ENCODE measurements around the gene METTL8.

DNA sequence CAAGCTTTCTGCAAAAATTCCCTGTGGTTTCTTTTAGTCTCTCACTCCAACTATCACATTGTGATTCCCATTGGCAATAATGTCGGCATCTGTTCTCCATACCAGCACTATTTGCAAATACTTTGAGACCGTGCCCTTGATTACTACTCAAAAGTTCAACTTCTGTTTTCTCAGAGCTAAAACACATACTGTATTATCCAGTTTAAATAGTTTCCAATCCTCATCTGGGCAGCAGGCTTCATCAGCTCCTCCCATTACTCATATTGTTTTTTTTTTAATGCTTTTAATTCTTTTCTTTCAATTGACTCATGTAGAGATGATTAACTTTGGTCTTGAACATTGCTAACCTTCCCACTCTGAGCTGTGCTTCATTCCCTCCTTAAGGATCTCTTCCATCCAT is 135.8 kb downstream of the METTL8 start:
- TF ChIP-seq ZNF384 (IDR thresholded peaks at IDR 0.05) (no peak), ELF4 (IDR thresholded peaks at IDR 0.05) (no peak), BHLHE40 (IDR thresholded peaks at IDR 0.05; ENCODE audit: borderline replicate concordance) (no peak), LEF1 (IDR thresholded peaks at IDR 0.05; ENCODE audit: borderline replicate concordance) (no peak), NFRKB (IDR thresholded peaks at IDR 0.05) (no peak), ARNT (IDR thresholded peaks at IDR 0.05) (no peak), FOXA1 (IDR thresholded peaks at IDR 0.05) (no peak), FOXM1 (IDR thresholded peaks at IDR 0.05; ENCODE audit: borderline replicate concordance) (no peak)
- TF ChIP-seq, protein P1, sequence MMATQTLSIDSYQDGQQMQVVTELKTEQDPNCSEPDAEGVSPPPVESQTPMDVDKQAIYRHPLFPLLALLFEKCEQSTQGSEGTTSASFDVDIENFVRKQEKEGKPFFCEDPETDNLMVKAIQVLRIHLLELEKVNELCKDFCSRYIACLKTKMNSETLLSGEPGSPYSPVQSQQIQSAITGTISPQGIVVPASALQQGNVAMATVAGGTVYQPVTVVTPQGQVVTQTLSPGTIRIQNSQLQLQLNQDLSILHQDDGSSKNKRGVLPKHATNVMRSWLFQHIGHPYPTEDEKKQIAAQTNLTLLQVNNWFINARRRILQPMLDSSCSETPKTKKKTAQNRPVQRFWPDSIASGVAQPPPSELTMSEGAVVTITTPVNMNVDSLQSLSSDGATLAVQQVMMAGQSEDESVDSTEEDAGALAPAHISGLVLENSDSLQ (IDR thresholded peaks at IDR 0.05), result no peak

All from HEK293T (cell line).